Kidney glomerular epithelial cell (primary cell): ENCODE results near the gene MDH2.
"Not testable (repeated sequence)": the region's sequence is repeated elsewhere in the genome, so short reads cannot be mapped to it uniquely, and the experiment has no call there.

Source experiments
- DNase-seq: peaks from one replicate; lab custom pipeline; 2025; lab: John Stamatoyannopoulos, UW

The MDH2 gene

DNA sequence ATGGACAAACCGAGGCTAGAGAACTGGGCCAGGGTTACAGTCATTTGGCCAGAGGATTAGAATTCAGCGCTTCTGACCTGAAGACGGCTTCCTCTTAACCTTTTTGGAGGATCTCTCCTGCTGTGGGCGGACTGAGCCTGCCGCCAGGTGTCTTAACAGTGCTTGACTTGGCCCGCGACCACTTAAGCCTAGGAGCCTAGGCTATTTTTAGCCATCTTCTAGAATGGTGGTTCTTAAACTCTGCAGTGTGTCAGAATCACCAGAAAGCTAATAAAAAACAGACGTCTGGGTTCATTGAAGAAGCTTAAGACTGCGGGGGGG, 722 bp downstream of the MDH2 start:
- no peak for DNase-seq

DNA sequence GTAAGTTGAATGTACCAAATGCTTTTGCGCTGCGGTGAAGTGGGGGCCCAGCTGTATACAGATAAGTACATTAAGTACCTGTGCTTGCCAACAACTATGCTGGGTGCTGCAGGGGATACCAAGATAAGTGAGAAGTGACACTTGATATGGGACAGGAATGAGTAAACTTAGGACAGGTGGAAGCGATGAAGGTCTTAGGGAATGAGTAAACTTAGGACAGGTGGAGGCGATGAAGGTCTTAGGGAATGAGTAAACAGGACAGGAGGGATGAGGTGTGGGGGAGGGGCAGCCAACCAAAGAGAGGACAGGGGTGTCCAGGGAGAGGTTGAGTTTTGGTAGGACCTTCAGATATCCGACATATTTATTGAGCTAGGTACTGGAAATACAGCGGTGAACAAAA, 1.4 kb downstream of the MDH2 start:
- no peak for DNase-seq

DNA sequence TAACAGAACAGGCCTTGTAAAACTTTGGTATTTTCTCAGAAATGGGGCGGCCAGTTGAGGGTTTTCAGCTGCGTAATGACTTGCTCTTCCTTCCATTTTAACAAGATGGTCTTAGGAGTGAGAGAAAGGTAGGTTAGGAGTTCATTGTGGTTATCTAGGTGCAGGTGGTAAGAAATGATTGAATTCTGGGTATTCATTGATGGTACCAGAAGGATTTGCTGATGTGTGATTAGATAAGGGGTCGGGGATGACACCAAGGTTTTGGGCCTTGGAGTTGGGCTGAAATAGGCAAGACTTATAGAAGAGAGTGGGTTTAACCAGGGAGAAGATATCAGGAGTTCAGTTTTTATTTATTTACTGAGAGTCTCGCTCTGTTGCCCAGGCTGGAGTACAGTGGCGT, 2.6 kb downstream of the MDH2 start:
- no peak for DNase-seq

DNA sequence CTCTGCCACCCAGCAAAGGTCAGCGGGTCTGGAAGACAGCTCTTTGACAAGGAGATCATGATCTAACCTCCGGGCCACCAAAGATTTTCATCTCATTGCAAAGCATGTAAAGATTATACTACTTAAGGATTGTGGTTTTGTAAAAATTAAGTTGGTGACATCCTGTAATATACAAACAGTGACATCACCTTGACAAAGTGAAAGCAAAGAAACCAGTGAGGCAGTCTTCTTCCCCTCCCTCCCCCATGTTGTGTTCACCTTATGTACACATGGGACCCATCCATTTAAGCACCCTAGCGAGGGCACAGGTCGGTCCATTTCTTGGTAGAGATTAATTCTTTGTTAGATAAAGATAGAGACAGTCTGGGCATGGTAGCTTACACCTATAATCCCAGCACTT, 3.9 kb downstream of the MDH2 start:
- DNase-seq: no peak

DNA sequence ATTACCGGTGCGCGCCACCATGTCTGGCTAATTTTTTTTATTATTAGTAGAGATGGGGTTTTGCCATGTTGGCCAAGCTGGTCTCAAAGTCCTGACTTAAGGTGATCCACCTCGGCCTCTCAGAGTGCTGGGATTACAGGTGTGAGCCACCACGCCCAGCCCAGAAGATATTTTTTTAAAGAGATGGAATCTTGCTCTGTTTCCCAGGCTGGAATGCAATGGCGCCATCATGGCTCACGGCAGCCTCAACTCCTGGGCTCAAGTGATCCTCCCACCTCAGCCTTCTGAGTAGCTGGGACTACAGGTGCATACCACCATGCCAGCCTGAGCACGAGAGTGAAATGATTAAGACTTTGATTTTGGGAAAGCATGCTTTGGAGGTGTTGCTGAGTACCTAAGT, 4.8 kb downstream of the MDH2 start:
- not testable (repeated sequence) for DNase-seq

DNA sequence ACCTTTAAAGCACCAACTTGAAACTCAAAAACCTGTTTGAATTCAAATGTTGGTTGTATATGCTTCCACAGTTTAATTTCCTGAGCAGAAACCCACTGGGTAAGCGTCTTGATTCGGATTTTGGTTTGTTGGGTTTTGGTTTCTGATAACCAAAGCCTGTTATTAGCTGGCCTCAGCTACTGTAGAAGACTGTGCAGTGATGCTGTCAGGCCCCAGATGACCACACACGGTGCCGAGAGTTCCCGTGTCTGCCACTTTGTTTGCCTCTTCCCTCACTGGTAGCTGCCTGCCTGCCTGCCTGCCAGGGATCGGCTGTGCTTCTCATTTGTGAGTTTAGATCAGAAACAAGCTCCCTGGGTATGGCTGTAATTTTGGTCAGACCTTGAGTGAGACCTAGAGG, 5.6 kb downstream of the MDH2 start:
- DNase-seq: no peak

DNA sequence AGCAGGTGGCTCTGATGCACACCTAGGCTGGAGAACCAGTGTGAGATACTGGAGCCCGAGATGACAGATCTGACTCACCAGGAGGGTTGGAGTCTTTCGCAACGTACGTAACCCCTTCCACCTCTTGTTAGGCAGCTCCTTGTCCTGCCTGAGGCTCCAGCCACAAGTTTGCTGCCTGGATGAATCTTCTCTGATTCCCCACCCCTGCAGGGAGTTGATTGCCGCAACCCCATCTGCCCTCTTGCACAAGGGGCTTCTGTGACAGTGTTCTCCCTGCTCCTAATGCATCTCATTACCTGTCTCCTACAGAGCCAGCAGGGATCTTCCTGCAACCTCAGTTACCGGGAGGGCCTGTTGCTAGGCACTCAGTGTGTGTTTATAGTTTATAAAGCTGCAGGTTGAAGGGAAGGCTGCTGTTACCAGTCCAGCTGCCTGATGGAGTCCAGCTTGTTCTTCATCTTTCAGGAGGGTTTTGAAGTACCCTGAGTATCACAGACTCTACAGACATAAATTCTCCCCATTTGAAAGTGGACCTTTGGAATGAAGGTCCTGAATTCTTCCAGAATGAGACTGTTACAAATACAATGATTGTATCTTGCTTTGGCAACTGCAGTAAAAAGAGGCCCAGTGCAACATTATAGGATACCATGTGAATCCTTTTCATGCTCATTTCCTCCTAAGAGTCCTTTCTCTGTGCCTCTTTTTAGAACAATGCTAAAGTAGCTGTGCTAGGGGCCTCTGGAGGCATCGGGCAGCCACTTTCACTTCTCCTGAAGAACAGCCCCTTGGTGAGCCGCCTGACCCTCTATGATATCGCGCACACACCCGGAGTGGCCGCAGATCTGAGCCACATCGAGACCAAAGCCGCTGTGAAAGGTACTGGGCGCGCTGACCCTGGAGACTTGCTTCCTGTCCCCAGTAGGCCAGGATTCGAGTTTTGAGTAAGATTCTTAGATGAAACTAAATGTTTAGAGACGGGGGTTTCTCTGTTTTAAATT, 6.5 kb downstream of the MDH2 start:
- peak; percentile 17 for DNase-seq

DNA sequence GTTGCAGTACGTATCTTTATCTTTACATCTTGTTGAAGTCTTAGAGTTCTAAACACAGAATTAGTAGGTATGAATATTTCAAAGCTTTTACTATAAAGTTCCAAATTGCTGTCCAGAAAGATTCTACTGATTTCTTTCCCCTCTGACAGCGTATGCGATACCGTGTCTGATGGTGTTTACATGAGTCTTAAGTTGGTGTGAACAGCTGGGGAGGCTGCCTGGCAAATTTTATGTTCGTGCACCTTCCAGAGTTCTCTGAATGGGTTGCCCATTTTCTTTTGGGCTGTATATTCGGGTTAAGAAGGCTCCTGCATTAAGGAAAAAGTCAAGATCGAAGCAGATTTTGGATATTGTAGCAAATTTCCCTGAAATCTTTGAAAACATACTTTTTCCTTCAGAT, 8.3 kb downstream of the MDH2 start:
- DNase-seq: no peak

DNA sequence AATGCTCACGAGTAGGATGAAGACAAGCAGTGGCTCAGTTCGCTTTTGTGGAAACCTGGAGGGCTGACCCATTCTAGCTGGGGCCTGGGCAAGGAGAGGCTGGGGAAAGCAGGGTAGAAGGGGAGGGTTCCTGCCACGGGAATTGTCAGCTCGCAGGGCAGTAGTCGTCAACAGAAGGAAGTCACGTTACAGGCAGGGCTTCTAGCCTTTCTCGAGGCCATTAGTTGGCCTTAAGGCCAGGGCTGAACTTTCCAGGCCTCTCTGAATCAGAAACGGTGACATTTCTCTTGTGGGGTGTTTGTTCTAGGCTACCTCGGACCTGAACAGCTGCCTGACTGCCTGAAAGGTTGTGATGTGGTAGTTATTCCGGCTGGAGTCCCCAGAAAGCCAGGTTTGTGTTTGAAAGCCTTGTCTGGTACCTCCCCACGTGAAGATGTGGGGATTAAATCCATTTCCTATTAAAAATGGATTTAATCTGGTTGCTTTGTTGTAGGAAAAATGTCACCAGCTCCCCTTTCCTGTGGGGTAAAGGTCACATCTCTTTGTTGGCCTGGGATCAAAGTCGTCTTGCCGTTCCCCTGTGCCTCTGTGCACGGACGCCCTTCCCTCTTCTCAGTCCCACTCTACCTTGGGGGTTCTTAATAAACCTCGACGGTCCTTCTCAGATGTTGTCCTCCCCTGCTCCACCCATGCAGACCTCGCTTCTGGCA, 9.4 kb downstream of the MDH2 start:
- no peak for DNase-seq

DNA sequence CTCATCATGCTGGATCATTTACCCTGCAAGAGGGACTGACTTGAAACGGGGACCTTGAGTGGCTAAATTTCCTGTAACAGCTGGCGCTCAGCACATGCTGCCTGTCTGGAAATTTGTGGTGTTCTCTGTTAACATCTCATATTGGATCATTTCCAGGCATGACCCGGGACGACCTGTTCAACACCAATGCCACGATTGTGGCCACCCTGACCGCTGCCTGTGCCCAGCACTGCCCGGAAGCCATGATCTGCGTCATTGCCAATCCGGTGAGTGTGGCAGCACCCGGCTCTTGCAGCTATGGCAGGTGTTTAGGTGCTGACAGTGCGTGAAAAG, 9.9 kb downstream of the MDH2 start:
- no peak for DNase-seq

DNA sequence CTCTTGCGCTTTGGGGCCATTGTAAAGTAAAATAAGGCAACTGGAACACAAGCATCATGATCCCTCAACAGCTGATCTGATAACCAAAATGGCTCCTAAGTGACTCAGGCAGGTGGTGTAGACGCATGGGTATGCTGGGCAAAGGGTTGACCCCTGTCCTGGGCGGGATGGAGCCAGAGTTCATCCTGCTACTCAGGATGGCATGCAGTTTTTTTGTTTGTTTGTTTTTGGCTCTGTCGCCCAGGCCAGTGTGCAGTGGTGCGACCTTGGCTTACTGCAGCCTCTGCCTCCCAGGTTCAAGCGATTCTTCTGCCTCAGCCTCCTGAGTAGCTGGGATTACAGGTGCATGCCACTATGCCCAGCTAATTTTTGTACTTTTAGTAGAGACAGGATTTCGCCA, 10.8 kb downstream of the MDH2 start:
- not testable (repeated sequence) for DNase-seq

DNA sequence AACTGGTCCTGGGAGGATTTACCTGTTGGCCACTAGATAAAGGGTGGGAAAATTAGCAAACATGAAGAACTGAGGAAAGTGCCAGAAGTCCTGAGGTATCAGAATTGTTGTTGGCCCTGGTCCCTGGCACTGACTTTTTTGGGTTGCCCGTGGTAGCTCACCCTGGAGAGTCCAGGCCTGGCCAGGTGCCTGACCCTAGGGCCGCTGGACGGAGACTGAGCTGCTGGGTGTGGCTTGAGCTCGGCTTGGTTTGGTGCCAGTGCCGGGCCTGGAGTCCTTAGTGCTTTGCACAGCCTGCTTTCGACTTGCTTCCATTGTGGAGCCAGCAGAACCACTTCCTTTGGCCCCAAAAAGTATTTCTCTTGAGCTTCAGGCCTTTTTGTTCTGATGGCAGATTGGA, 12.9 kb downstream of the MDH2 start:
- no peak for DNase-seq

DNA sequence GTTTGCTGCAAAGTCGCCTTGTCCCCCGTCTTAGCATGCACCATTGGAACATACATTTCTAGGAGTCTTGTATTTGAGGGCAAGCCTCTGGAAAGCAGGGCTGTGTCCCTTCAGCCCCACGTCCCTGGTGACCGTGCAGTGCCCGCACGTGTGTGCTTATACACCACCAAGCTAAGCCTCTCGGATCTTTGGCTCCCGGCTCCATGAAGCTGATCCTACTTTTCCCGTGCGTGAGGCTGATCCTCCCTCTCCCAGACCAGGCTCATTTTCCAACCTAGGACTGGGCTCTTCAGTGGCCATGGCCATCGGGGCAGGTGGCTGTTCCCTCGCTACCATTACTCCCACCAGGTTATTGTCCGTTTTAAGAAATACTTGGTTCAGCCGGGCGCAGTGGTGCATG, 14.3 kb downstream of the MDH2 start:
- no peak for DNase-seq

DNA sequence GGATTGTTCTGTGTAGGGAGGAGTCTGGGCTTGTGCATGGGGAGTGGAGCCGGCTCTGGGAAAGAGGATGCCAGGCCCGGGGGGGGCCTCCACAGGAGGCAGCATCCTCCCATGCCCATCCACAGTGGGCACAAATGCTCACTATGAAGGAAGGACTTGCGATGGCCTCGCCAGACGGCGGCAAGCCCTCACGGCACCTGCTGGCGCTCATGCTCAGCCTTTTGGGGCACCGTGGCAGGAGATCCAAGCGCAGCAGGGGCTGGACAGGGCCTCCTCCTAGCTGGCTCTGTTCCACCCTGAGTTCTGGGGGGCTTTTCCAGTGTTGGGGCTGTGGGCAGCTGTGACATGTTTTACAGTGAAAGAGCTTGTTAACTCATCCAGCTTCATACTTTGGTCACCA, 15.2 kb downstream of the MDH2 start:
- DNase-seq: no peak

DNA sequence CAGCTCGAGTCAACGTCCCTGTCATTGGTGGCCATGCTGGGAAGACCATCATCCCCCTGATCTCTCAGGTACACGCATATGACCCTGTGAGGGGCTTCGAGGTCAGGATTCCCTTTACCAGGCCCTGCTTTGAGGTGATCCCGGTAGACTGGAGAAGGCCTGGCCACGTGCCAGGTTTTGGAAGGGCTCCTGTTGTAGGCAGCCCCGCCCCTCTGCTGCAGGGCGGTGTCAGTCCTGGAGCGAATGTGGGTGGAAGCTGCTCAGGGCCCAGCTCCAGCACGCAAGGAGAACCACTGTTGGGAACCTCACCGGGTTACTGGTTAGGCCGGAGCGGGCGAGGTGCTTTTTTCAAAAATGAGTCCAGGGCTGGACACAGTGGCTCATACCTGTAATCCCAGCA, 15.6 kb downstream of the MDH2 start:
- DNase-seq: no peak

DNA sequence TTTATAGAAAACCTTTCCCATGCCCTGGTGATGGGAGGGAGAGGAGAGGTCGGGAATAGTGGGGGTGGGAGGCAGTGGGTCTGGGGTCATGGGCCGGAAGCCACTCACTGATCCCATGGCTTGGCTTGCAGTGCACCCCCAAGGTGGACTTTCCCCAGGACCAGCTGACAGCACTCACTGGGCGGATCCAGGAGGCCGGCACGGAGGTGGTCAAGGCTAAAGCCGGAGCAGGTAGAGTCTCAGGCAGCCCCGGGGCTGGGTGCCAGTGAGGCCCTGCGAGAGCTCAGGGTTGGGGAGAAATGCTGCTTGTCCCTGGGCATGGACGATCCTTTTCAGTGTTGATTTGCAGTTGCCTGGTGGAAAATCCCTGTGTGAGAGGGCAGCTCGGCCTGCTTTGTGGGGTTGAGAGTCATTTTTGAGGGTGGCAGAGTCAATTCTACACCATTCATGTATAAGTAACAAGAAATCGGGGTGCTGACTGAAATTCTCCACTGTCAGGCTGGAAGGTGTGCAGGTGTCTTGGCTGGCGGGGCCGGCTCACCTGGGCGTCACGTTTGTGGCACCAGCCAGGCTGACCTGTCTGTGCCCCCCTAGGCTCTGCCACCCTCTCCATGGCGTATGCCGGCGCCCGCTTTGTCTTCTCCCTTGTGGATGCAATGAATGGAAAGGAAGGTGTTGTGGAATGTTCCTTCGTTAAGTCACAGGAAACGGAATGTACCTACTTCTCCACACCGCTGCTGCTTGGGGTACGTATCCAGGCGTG, 16.5 kb downstream of the MDH2 start:
- no peak for DNase-seq

DNA sequence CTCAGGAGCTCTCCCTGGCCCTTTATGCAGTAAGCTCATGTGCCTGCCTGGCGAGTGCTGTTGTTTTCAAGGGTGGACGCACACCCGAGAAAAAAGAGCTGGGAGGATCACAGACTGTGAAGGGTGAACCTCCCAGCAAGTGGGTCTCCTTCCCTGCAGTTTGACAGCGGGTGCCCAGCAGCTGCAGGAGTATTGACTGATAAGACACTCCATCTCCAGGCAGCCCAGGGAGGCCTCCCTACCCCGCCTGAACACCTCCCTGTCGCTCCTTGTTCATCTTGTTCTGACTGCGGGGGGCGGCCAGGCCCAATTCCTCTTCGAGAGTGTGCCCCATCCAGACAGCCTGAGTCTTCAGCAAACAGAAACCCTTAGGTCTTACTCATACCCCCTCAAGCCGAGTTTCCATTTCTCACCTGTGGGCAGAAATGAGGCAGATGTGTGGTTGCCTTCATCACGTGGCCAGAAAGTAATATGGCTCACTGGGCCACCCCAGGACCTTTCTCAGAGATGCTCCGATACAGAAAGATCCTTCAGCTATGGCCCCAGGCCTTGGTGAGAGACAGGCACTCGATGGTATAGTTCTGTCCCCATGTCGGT, 17.2 kb downstream of the MDH2 start:
- DNase-seq: no peak

DNA sequence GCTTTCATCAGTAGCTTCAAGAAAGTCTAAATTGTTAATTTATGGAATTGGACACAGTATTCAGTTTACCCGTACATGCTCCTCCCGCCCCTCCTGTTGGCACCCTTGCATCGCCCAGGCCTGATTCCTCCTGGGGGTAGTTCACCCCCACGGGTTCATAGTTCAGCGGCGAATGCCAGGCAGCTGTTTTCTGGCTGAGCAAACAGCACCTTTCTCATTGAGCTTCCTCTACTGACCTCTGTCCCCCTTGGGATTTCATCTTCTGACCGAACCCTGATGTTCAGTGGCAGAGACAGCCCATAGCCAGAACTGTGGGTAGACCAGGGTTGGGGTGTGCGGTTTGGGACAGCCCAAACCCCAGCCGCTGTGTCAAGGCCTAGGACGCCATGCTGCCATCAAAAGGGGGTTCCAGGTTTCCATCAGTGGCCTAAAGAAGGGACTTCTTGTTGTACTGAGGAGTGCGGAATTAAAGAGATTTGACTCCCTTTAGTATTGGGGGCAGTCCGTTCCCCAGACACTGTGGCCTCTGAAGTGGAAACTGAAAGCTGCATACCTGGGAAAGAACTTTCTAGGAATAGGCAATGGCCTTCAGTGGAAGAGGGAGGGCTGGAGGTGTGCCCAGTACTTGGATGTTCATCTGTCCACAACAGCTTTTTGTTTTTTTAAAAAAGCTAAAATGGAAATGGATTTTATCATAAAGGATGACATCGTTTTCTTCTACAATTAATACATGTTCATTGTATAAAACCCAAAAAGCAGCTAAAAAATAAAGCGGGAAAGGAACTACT, 19.0 kb downstream of the MDH2 start:
- no peak for DNase-seq

DNA sequence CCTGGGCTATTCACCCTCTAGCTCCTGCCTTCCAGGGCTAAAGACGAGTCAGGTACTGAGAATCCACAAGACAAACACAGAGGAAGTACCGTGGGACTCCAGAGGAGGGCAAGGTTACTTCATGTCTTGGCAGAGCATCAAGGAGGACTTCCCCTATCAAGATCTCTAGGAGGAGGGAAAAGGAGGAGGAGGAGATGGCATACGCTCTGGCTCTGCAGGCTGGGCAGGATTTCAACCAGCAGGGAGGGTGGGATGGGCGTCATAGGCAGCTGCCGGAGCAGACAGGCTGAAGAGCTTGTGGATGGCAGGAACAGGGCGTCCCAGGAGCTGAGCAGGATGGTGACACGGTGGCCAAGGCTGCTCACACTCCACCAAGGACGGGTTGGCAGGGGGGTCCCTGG, 21.3 kb downstream of the MDH2 start:
- peak; percentile 96 for DNase-seq

DNA sequence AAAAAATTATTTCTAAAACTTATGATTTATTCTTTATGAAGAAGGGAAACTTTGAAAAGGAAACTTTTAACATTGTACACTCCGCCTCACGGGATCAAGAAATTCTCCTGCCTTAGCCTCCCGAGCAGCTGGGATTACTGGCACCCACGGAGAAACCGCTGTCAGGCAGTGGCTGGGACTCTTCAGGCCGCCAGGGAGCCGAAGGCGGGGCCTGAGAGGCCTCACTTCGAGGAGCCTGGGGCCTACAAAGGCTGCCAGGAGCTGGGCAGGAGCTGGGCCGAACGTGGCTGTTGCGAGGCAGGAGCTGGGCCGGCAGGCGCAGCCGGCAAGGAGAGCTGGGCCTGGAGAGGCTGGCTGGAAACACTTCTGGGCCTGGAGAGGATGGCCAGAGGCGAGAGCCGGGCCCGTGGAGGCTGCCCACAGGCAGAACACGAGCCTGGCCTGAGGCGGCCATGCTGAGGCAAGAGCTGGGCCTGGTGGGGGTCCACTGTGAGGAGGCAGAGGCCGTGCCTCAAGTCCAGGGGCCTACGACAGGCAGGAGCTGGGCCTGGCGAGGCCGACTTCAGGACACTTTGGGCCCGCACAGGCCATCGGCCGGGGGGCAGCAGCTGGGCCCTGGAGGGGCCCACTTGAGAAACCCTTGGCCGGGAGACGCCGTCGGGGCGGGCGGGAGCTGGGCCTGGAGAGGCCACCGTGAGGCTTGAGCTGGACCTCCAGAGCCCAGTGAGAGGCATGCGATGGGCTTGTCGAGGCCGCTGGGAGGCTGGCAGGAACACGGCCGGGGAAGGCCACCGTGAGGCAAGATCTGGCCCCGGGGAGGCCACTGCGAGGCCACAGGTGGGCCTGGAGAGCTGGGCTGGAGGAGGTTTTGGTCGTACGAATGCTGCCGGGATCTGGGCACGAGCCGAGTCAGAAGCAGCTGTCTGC, 23.7 kb downstream of the MDH2 start:
- DNase-seq: no peak
